ENCODE results near the gene WAPL. TPM values are rescaled to one million over a fixed set of nuclear protein-coding genes. Genes with fewer than 3 reads are reported as not detected.
"Not testable (repeated sequence)": the region's sequence is repeated elsewhere in the genome, so short reads cannot be mapped to it uniquely, and the experiment has no call there.

Gene WAPL
- total and polyA plus RNA-seq, 12 donors, result 11.1 to 44.5 (median 31.2) TPM

DNA sequence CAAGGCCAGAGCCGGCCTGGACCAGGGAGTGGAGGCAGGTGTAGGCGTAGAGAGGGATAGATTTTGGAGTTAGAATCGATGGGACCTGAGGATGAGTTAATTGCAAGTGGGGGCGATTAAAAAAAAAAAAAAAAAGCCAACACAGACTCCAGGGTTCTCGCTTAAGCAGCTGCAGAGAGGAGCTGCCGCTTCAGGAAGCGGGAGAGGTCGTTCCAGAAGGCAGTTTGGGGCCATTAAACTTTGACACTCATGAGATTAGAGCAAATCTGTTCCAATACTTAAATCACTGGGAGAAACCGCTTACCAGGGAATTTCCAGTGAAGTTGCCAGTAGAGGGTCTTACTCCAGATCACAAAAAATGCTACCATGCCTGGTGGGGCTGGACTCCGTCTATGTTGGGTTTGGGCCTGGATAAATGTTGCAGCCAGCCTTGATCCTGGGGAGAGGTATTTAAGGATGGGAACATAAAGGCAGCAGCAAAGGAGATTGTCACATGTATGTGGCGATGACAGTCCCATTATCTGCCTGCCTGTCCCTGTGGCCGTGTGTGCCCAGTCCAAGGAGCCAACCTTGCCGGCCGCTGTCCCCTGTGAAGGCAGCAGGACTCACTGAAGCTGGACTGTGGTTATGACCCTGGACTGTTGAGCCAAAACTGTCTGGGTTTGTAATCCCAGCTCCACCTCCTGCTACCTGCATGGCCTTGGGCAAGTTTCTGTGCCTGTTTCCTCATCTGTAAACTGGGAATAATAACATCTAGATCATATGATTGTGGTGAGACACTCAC lies 131.1 kb downstream of the WAPL start:
- Histone ChIP-seq H3K9me3 (replicated peaks in 1 of 3) (no peaks in the 10 kb centered on the region), H3K36me3 (replicated peaks in 1 of 2) (no peaks in the 10 kb centered on the region), H3K27me3 (peaks cover 14% of the 10 kb centered on the region), H3K4me3 (no peak overlapping the region), H3K4me1 (replicated peaks in 1 of 2) (peaks cover 3 to 11% of the 10 kb centered on the region in 2 donors), H3K27ac (no peak overlapping the region)
- TF ChIP-seq, protein P1, sequence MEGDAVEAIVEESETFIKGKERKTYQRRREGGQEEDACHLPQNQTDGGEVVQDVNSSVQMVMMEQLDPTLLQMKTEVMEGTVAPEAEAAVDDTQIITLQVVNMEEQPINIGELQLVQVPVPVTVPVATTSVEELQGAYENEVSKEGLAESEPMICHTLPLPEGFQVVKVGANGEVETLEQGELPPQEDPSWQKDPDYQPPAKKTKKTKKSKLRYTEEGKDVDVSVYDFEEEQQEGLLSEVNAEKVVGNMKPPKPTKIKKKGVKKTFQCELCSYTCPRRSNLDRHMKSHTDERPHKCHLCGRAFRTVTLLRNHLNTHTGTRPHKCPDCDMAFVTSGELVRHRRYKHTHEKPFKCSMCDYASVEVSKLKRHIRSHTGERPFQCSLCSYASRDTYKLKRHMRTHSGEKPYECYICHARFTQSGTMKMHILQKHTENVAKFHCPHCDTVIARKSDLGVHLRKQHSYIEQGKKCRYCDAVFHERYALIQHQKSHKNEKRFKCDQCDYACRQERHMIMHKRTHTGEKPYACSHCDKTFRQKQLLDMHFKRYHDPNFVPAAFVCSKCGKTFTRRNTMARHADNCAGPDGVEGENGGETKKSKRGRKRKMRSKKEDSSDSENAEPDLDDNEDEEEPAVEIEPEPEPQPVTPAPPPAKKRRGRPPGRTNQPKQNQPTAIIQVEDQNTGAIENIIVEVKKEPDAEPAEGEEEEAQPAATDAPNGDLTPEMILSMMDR (IDR thresholded peaks at IDR 0.05), result no peak
- no peak for TF ChIP-seq POLR2A (IDR thresholded peaks at IDR 0.05)
- peak in 1 of 7 donors; percentile 38 for DNase-seq
- intact Hi-C loops (cut with DNase I), result no loop called here
- WGBS, 4 donors, result 77 to 89% (median 87%) methylated on average over 12 to 14 of the region's 14 CpGs

DNA sequence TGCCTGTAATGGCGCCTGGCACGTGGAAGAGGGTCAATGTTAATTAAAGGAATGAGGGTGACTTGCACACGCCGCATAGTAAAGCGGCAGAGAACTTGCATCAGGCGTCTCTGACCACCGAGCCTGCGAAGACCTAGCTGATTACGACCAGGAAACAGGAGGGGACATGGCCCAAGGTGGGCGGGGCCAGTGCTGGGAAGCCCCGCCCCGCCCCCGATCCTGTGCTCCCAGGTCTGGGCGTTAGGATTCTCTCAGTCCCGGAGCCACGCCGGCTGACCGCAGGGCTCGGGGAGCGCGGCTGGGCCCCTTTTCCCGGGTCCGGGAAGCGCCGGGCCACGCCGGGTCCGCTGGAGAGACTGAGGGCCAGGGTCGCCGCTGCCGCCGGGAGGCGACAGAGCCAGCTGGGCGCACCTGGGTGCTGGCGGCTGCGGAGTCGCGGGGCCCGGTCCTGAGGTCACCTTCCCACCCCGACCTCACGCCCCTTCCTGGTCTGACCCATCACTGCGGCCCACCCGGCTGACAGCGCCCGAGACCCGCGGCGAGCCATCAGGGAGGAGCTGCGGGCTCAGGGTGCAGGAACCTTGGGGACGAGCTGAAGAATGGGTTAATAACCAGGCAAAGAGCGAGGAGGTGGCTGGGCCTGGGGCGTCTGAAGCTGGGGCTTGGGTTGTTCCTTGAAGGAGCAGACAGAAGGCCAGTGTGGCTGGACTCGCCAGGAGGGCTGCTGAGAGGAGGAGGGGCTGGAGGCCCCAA lies 132.0 kb downstream of the WAPL start:
- peaks cover 3 to 11% of the 10 kb centered on the region in 2 donors for H3K4me1 ChIP-seq (replicated peaks in 1 of 2)
- peak in 5 of 7 donors; percentile 46 to 56 (median 50) for DNase-seq
- H3K36me3 ChIP-seq (replicated peaks in 1 of 2), result no peaks in the 10 kb centered on the region
- no peak for TF ChIP-seq POLR2A (IDR thresholded peaks at IDR 0.05)
- TF ChIP-seq, protein P1 (IDR thresholded peaks at IDR 0.05), result no peak
- peaks cover 14% of the 10 kb centered on the region for H3K27me3 ChIP-seq
- WGBS, 4 donors, result 15 to 27% (median 15%) methylated on average over 29 to 53 of the region's 53 CpGs
- peak overlapping the region in 1 of 4 donors; percentile 47 for H3K4me3 ChIP-seq
- H3K27ac ChIP-seq, result no peak overlapping the region
- no peaks in the 10 kb centered on the region for H3K9me3 ChIP-seq (replicated peaks in 1 of 3)
- intact Hi-C loops (cut with DNase I), result no loop called here

DNA sequence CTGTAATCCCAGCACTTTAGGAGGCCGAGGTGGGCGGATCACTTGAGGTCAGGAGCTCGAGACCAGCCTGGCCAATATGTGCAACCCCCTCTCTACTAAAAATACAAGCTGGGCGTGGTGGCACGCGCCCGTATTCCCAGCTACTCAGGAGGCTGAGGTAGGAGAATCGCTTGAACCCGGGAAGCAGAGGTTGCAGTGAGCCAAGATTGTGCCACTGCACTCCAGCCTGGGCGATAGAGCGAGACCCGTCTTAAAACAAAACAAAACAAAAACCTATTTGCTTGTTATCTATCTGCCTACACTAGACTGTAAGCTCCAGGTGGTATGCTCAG lies 132.5 kb downstream of the WAPL start:
- H3K27me3 ChIP-seq, result peaks cover 17% of the 10 kb centered on the region
- H3K27ac ChIP-seq; H3K36me3 ChIP-seq (replicated peaks in 1 of 2); intact Hi-C loops (cut with DNase I); H3K9me3 ChIP-seq (replicated peaks in 1 of 3): not testable (repeated sequence)
- peak in 1 of 7 donors; percentile 42 for DNase-seq
- 34 to 53% (median 46%) methylated on average over 12 of the region's 12 CpGs for WGBS, 4 donors
- H3K4me3 ChIP-seq, result peak overlapping the region in 1 of 4 donors; percentile 47
- H3K4me1 ChIP-seq (replicated peaks in 1 of 2), result peaks cover 3 to 11% of the 10 kb centered on the region in 2 donors

DNA sequence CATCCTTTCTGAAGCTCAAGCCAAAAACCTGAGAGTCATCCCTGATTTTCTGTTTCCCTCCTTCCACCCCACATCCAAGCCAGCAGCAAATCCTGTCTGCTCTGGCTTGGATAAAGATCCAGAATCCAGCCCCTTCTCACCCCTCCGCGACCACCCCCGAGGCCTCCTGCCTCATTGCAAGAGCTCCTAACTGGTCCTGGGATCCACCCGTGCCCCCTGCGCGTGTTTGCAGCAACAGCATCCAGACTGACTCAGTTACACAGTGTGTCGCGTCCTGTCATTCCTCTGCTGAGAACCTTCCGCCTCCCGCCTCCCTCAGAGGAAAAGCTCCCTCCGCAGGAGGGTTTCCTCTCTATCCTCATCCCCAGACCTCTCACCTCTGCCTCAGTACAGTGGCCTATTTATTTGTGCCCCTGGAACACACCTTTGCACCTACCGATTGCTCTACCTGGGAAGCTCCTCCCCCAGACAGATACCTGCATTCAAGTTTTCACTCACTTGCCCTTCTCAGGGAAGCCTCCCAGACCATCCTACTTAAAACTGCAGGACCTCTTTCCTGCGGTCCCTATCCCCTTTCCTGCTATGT lies 133.4 kb downstream of the WAPL start:
- TF ChIP-seq, protein P1 (IDR thresholded peaks at IDR 0.05), result no peak
- no peak for TF ChIP-seq POLR2A (IDR thresholded peaks at IDR 0.05)
- peaks cover 3 to 11% of the 10 kb centered on the region in 2 donors for H3K4me1 ChIP-seq (replicated peaks in 1 of 2)
- H3K9me3 ChIP-seq (replicated peaks in 1 of 3), result no peaks in the 10 kb centered on the region
- H3K27ac ChIP-seq, result no peak overlapping the region
- WGBS, 4 donors, result 41 to 61% (median 52%) methylated on average over 13 of the region's 13 CpGs
- no peak overlapping the region for H3K4me3 ChIP-seq
- intact Hi-C loops (cut with DNase I), result no loop called here
- H3K36me3 ChIP-seq (replicated peaks in 1 of 2), result no peaks in the 10 kb centered on the region
- H3K27me3 ChIP-seq, result peaks cover 20% of the 10 kb centered on the region
- peak in 1 of 7 donors; percentile 39 for DNase-seq

Measured in adrenal gland (tissue), 12 donors.